Loucy (cell line): ENCODE measurements around the gene SLC5A2.
"Not testable (repeated sequence)": the region's sequence is repeated elsewhere in the genome, so short reads cannot be mapped to it uniquely, and the experiment has no call there.

Source experiments
- EZH2phosphoT487 ChIP-seq: fragments of 200-600 bp; IDR thresholded peaks from 2 replicates; pipeline ENCODE4 v1.6.1; 2018; ENCODE audit warnings: antibody characterized with exemption, mild to moderate bottlenecking, moderate library complexity, borderline replicate concordance
- TF ChIP-seq, protein P1 (sequence below): fragments of 200-600 bp; sonication (generic); conservative IDR thresholded peaks from 2 replicates; pipeline ENCODE4 v1.5.1; 2014; ENCODE audit warnings: mild to moderate bottlenecking, antibody characterized with exemption, low read length

DNA sequence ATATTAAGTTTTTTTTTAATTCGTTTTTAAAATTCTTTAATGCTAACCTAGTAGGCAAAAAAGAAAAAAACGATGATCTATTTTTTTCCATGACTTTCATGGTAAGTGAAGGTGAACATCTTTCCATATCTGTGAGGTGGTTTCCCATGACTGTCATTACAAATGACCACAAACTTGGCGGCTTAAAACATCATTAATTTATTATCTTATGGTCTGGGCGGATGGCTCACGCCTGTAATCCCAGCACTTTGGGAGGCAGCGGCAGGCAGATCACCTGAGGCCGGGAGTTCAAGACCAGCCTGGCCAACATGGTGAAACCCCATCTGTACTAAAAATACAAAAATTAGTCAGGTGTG, 55.3 kb downstream of the SLC5A2 start:
- TF ChIP-seq, protein P1, sequence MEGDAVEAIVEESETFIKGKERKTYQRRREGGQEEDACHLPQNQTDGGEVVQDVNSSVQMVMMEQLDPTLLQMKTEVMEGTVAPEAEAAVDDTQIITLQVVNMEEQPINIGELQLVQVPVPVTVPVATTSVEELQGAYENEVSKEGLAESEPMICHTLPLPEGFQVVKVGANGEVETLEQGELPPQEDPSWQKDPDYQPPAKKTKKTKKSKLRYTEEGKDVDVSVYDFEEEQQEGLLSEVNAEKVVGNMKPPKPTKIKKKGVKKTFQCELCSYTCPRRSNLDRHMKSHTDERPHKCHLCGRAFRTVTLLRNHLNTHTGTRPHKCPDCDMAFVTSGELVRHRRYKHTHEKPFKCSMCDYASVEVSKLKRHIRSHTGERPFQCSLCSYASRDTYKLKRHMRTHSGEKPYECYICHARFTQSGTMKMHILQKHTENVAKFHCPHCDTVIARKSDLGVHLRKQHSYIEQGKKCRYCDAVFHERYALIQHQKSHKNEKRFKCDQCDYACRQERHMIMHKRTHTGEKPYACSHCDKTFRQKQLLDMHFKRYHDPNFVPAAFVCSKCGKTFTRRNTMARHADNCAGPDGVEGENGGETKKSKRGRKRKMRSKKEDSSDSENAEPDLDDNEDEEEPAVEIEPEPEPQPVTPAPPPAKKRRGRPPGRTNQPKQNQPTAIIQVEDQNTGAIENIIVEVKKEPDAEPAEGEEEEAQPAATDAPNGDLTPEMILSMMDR = not testable (repeated sequence)
- TF ChIP-seq EZH2phosphoT487 = not testable (repeated sequence)
